HepG2 (cell line): ENCODE results near the gene HOXB2. TPM values are rescaled to one million over a fixed set of nuclear protein-coding genes. Genes with fewer than 3 reads are reported as not detected.

Source experiments
- ZNF407 ChIP-seq: sonication (generic); formaldehyde crosslinking; IDR thresholded peaks from one replicate; pipeline ENCODE4 v1.5.1; 2020; ENCODE audit warnings: mild to moderate bottlenecking, missing genetic modification reagents; ENCODE audit errors: not compliant biosample characterization
- polyA plus RNA-seq, 8 experiments: library from polyadenylated mRNA; depleted of rRNA in 3 of 8; stranded (reverse) in 7 of 8; unstranded in 1 of 8; fragments of >200 nt; fragmentation: Illumina TruSeq in 4 of 8; extraction: Trizol in 4 of 8; gene quantifications; 2 replicates each; pipeline versions ENCODE4 v1.2.1 to v1.2.3, GENCODE V29; 2011 to 2016; ENCODE audit warnings: low read depth in 4 of 8, missing spikeins in 1 of 8, mixed read lengths in 1 of 8; ENCODE audit not compliant: insufficient read depth in 1 of 8
- total RNA-seq, 5 experiments: library from RNA; depleted of rRNA; stranded (reverse); fragments of >200 nt; fragmentation: Illumina TruSeq; extraction: Trizol; gene quantifications; 2 replicates each; pipeline ENCODE4 v1.2.3, GENCODE V29; 2016; ENCODE audit warnings: low read depth in 1 of 5
- TF ChIP-seq, protein P1 (sequence below): sonication (generic); formaldehyde crosslinking; IDR thresholded peaks from 2 replicates; pipeline ENCODE4 v1.8.0; 2022; ENCODE audit warnings: mild to moderate bottlenecking, missing genetic modification reagents

HOXB2 gene
- total and polyA plus RNA-seq, 2 of the 13 experiments (the other 11 are each of a cell fraction or from before 2014, with no cell fraction given), result not detected

- no peak for TF ChIP-seq ZNF407 (CRISPR knock-in tag)
- TF ChIP-seq, protein P1, sequence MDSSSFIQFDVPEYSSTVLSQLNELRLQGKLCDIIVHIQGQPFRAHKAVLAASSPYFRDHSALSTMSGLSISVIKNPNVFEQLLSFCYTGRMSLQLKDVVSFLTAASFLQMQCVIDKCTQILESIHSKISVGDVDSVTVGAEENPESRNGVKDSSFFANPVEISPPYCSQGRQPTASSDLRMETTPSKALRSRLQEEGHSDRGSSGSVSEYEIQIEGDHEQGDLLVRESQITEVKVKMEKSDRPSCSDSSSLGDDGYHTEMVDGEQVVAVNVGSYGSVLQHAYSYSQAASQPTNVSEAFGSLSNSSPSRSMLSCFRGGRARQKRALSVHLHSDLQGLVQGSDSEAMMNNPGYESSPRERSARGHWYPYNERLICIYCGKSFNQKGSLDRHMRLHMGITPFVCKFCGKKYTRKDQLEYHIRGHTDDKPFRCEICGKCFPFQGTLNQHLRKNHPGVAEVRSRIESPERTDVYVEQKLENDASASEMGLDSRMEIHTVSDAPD, result no peak
Observed at GRCh38 chr17:48530208-48530886, 14.6 kb downstream of the HOXB2 start (continued).
